ENCODE data around the gene SDF4.

SDF4 gene

DNA sequence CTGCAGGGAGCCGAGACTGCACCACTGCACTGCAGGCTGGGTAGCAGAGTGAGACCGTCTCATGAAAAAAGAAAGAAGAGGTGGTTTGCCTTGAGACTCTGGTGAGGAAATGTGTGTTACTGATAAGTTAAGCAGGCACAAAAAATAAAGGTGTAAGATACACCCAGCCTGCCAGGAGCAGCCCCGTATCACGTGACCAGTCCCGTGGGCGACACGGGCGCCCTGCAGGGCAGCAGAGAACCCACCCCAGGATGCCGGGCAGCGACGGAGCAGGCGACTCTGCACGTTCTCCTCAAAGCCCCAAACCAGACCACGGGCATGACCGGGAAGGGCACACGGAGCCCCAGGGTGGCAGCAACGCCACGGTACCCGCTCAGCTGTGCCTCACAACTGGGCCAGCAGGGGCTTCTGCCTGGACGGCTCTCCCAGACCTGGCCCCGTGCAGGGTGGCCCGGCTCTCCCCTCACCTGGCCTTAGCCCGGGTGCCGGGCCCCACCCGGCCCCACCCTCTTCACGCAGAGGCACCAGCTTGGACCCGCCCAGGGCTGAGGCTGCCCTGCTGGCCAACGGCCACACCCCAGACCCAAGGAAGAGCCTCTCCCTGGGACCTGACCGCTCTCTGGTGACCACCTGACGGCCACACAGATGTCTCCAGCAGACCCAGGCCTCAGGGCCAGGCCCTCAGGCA is 9.8 kb downstream of the SDF4 start:
- no peak for DNase-seq (ENCODE audit: extremely low spot score)
- ChIA-PET POLR2A (no interaction called here), CTCF (no interaction called here)
- no peak for TF ChIP-seq PKNOX1 (IDR thresholded peaks at IDR 0.05)
- TF ChIP-seq BHLHE40 (IDR thresholded peaks at IDR 0.05; ENCODE audit: borderline replicate concordance): no peak
- no peak for TF ChIP-seq SUZ12 (IDR thresholded peaks at IDR 0.05)
- TF ChIP-seq FOXA1 (IDR thresholded peaks at IDR 0.05): no peak
- no peak for TF ChIP-seq HDGF (IDR thresholded peaks at IDR 0.05; ENCODE audit: borderline replicate concordance)
- TF ChIP-seq CTBP1 (IDR thresholded peaks at IDR 0.05; ENCODE audit: borderline replicate concordance): no peak
- TF ChIP-seq ARNT (IDR thresholded peaks at IDR 0.05): no peak
- no peak for TF ChIP-seq ELF4 (IDR thresholded peaks at IDR 0.05)

GRCh38 chr1:1220197-1220596 is 11.6 kb downstream of the SDF4 start:
- ChIA-PET POLR2A (no interaction called here), CTCF (no interaction called here)
- TF ChIP-seq ELF4 (IDR thresholded peaks at IDR 0.05) (no peak), CTBP1 (IDR thresholded peaks at IDR 0.05; ENCODE audit: borderline replicate concordance) (no peak), ZNF384 (IDR thresholded peaks at IDR 0.05) (no peak)
- no peak for DNase-seq (ENCODE audit: extremely low spot score)

- DNase-seq (ENCODE audit: extremely low spot score): no peak
- CTCF ChIA-PET: no interaction called here
- TF ChIP-seq BHLHE40 (IDR thresholded peaks at IDR 0.05; ENCODE audit: borderline replicate concordance): no peak
- TF ChIP-seq ARNT (IDR thresholded peaks at IDR 0.05): no peak
- TF ChIP-seq ZNF384 (IDR thresholded peaks at IDR 0.05): no peak
- no peak for TF ChIP-seq PKNOX1 (IDR thresholded peaks at IDR 0.05)
- no peak for TF ChIP-seq FOXM1 (IDR thresholded peaks at IDR 0.05; ENCODE audit: borderline replicate concordance)
- no peak for TF ChIP-seq CTBP1 (IDR thresholded peaks at IDR 0.05; ENCODE audit: borderline replicate concordance)
- TF ChIP-seq ELF4 (IDR thresholded peaks at IDR 0.05): no peak
- TF ChIP-seq FOXA1 (IDR thresholded peaks at IDR 0.05): no peak
- no peak for TF ChIP-seq L3MBTL2 (conservative IDR thresholded peaks at IDR 0.05)
- TF ChIP-seq SP1 (IDR thresholded peaks at IDR 0.05): no peak
- TF ChIP-seq FOXK2 (IDR thresholded peaks at IDR 0.05): no peak
- no peak for TF ChIP-seq NFRKB (IDR thresholded peaks at IDR 0.05)
- TF ChIP-seq TARDBP (IDR thresholded peaks at IDR 0.05): no peak
- no peak for TF ChIP-seq HDGF (IDR thresholded peaks at IDR 0.05; ENCODE audit: borderline replicate concordance)
- no peak for TF ChIP-seq SUZ12 (IDR thresholded peaks at IDR 0.05)
- no peak for TF ChIP-seq LEF1 (IDR thresholded peaks at IDR 0.05; ENCODE audit: borderline replicate concordance)
- POLR2A ChIA-PET: no interaction called here
Measured at GRCh38 chr1:1219341-1219740, 12.5 kb downstream of the SDF4 start.

- ChIA-PET POLR2A (no interaction called here), CTCF (no interaction called here)
- TF ChIP-seq PKNOX1 (IDR thresholded peaks at IDR 0.05): no peak
- no peak for TF ChIP-seq SUZ12 (IDR thresholded peaks at IDR 0.05)
- no peak for TF ChIP-seq CTBP1 (IDR thresholded peaks at IDR 0.05; ENCODE audit: borderline replicate concordance)
- no peak for TF ChIP-seq ELF4 (IDR thresholded peaks at IDR 0.05)
- TF ChIP-seq FOXA1 (IDR thresholded peaks at IDR 0.05): no peak
- no peak for TF ChIP-seq NFRKB (IDR thresholded peaks at IDR 0.05)
- TF ChIP-seq L3MBTL2 (conservative IDR thresholded peaks at IDR 0.05): no peak
- no peak for TF ChIP-seq LEF1 (IDR thresholded peaks at IDR 0.05; ENCODE audit: borderline replicate concordance)
- TF ChIP-seq BHLHE40 (IDR thresholded peaks at IDR 0.05; ENCODE audit: borderline replicate concordance): no peak
- TF ChIP-seq FOXK2 (IDR thresholded peaks at IDR 0.05): no peak
- no peak for TF ChIP-seq ZNF384 (IDR thresholded peaks at IDR 0.05)
- no peak for TF ChIP-seq TARDBP (IDR thresholded peaks at IDR 0.05)
- DNase-seq (ENCODE audit: extremely low spot score): no peak
Measured at GRCh38 chr1:1218524-1219200, 13.1 kb downstream of the SDF4 start.

DNA sequence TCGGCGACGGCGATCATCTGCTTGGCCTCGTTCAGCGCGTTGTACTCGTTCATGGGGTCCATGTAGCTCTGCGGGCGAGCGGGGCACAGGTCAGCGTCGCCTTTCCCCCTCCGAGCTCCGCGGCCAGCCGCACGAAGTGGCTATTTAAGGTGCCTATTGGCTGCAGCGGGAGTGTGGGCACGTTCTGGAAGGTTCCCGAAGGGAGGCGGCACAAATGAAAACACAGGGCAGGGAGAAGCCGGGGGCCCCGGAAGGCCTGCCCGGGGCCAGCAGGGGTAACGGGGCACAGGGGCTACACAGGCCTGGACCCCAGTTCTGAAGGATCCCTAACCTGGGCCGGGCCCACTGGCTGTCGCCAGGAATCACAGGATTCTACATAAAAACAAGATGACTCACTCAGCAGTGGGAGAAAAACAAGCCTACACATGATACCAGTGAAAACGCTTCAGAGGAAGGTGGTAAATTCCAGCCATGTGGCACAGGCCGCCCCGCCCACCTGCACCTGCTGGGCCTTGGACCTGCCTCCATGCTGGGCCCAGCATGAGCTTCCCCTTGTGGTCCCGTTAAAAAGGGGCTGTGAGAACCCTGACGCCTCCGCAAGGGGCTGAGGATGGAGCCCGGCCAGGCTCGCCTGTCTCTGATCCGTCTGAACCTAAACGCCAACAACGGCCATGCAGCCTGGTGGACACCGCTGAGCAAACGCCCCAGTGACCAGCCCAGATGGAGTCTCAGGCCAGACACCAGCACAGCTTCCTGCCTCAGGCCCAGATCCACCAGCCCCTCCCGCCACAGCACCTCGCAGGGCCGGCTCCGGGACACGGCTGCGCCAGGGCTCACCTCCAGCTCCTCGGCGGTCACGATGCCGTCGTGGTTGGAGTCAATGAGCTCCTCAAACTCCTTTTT is 13.9 kb downstream of the SDF4 start:
- ChIA-PET CTCF (no interaction called here), POLR2A (no interaction called here)
- TF ChIP-seq NFRKB (IDR thresholded peaks at IDR 0.05) (no peak), ARNT (IDR thresholded peaks at IDR 0.05) (no peak), FOXK2 (IDR thresholded peaks at IDR 0.05) (no peak), ELF4 (IDR thresholded peaks at IDR 0.05) (no peak), FOXA1 (IDR thresholded peaks at IDR 0.05) (no peak), FOXM1 (IDR thresholded peaks at IDR 0.05; ENCODE audit: borderline replicate concordance) (no peak), CTBP1 (IDR thresholded peaks at IDR 0.05; ENCODE audit: borderline replicate concordance) (no peak)
- DNase-seq (ENCODE audit: extremely low spot score): no peak
